Epithelial cell of proximal tubule (primary cell): ENCODE measurements around the gene GNLY. TPM values are rescaled to one million over a fixed set of nuclear protein-coding genes. Genes with fewer than 3 reads are reported as not detected.

Source experiments
- DNase-seq: peaks from one replicate; pipeline ENCODE4 v3.0.0-alpha.2; 2011; ENCODE audit warnings: low read depth
- H3K4me3 ChIP-seq: 2 replicates; pipeline ENCODE4 v1.5.1; 2011; ENCODE audit warnings: low read depth, mild to moderate bottlenecking, low read length
- CTCF ChIP-seq: conservative IDR thresholded peaks from 2 replicates; pipeline ENCODE4 v1.5.1; 2012; ENCODE audit warnings: low read depth, mild to moderate bottlenecking, low read length
- total RNA-seq: library from RNA; depleted of rRNA; stranded (reverse); fragments of >200 nt; gene quantifications from 2 replicates; pipeline ENCODE4 v1.2.3, GENCODE V29; 2015

GNLY gene
- total RNA-seq, 1 donor from 2014 or later: not detected

DNA sequence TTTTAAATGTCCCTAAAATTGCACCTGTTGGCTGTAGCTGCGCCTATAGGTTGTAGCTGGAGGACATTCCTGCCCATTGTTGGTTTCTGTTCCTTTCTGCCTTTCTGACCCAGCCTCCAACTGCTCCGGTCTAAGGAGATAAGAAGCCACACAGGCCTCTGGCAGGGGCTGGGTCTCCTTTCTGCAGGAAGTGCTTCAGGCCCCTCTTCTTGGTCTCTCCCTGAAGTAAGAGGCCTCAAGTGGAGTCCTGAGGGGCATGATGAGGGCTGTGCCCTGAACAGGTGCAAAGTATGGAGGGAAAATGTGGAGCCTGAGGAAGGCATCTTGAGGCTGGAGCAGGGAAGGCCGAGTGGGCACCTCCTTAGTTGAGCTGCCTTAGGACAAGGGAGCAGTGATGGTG lies 15.8 kb upstream of the GNLY start:
- no peak for DNase-seq
- no peak overlapping the region for H3K4me3 ChIP-seq
- TF ChIP-seq CTCF: no peak

GRCh38 chr2:85678794-85679672 lies 15.1 kb upstream of the GNLY start:
- TF ChIP-seq CTCF: peak; percentile 94
- no peak for DNase-seq
- peak overlapping the region; percentile 35 for H3K4me3 ChIP-seq

DNA sequence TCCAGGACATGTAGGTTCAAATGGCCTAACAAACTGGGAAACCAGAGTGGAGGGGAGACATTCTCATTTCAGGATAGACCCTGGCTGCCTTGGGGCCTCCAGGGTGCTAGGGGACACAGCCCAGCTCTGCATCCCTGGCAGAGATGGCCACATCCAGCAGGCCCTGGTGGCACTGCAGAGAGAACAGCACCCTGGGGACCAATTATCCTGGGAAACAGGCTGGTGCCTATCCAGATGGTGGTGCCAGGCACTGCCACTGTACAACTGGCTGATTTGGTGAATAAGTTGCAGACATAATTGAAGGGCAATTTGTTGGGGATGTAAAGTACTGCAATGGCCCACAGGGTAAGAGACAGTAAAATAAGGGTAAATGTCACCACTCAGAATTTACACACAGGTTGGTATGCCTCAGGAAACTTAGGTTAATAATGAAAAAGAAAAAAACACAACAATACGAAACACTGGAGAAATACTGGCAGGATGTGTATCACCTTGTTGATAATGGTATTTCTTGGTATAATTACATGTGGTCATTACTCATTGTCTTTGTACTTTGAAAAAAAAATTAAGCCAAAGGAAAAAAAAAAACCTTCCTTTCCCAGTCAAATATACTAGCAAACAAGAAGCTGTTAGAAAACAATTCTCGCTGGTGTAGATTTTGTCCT lies 13.3 kb upstream of the GNLY start:
- no peak for DNase-seq
- no peak overlapping the region for H3K4me3 ChIP-seq
- TF ChIP-seq CTCF: no peak

- DNase-seq: no peak
- H3K4me3 ChIP-seq: no peak overlapping the region
- TF ChIP-seq CTCF: no peak
Measured at GRCh38 chr2:85681372-85681763, 12.8 kb upstream of the GNLY start.

- H3K4me3 ChIP-seq: no peak overlapping the region
- no peak for DNase-seq
- TF ChIP-seq CTCF: no peak
Measured at GRCh38 chr2:85681776-85682175, 12.4 kb upstream of the GNLY start.

DNA sequence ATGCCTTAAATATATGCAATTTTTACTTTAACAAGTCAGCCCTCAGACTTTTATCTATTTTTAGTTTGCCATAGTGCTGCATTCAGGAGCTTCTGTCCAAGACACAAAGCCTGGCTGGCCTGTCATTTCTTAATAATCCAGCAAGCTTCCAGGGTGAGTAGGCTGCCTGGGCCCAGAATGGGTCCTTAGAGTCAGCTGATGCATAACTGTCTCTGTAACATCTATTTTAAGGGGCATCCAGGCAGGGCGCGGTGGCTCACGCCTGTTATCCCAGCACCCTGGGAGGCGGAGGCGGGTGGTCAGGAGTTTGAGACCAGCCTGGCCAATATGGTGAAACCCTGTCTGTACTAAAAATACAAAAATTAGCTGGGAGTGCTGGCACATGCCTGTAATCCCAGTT lies 11.8 kb upstream of the GNLY start:
- no peak for TF ChIP-seq CTCF
- no peak for DNase-seq
- no peak overlapping the region for H3K4me3 ChIP-seq

- no peak overlapping the region for H3K4me3 ChIP-seq
- TF ChIP-seq CTCF: no peak
Measured at GRCh38 chr2:85684380-85684779, 9.8 kb upstream of the GNLY start.

More at GRCh38 chr2:85684380-85684779, 9.8 kb upstream of the GNLY start:
- DNase-seq: no peak
